ENCODE data around the gene NUDT16L1.

NUDT16L1 gene

DNA sequence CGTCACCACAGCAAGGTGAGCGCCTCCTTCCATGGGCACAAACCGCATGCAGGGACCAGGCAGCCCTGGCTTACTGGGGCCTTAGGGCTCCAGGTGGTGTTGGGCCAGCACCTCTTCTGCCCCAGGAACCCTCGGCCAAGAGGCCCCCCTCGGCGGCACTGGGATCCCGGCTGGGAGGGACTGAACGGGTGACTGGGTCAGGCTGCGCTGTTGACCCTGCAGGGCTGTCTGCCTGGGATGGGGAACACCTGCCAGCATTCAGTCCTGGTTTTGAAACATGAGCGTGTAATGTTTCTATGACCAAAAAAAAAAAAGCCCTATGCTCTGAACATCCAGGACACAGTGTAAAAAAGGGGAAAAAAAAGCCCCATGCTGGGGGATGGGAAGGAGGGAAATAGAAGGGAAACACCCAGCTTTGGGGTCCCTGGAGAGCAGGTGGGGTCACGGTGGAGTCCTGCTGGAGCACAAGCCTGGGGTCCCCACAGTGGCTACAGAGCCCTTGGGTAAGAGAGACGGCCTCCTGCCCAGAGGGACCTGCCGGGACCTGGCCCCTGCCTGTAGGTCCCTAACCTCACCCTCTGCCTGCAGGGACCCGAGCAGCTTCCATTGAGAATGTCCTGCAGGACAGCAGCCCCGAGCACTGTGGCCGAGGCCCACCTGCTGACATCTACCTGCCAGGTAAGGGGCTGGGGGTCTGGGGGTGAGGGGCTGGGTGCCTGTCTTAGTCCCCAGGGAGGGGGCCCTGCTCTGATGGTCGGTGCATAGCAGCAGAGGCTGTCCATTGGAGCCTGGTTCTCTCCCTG lies 9.9 kb upstream of the NUDT16L1 start:
- no peak for DNase-seq (ENCODE audit: low spot score)

GRCh38 chr16:4684058-4684715 lies 9.2 kb upstream of the NUDT16L1 start:
- no peak for DNase-seq (ENCODE audit: low spot score)

GRCh38 chr16:4684763-4685162 lies 8.6 kb upstream of the NUDT16L1 start:
- no peak for DNase-seq (ENCODE audit: low spot score)

DNA sequence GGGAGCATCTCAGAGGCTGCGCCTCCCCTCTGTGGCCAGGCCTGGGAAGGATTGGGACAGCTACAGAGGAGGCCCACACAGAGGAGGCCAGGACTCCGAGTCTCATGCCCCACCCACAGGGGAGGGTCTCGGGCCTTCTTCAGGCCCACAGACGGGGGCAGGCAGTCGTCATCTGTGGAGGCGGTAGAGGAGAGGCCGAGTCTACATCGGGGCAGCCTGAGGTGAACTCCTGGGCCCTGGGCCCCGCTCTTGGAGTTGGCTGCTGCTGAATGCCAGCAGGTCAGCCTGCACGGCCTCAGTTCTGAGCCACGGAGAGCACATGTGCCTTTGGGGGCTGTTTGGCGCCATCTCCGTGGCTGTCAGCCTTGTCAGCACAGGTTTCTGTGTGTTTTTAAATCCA lies 8.1 kb upstream of the NUDT16L1 start:
- no peak for DNase-seq (ENCODE audit: low spot score)

DNA sequence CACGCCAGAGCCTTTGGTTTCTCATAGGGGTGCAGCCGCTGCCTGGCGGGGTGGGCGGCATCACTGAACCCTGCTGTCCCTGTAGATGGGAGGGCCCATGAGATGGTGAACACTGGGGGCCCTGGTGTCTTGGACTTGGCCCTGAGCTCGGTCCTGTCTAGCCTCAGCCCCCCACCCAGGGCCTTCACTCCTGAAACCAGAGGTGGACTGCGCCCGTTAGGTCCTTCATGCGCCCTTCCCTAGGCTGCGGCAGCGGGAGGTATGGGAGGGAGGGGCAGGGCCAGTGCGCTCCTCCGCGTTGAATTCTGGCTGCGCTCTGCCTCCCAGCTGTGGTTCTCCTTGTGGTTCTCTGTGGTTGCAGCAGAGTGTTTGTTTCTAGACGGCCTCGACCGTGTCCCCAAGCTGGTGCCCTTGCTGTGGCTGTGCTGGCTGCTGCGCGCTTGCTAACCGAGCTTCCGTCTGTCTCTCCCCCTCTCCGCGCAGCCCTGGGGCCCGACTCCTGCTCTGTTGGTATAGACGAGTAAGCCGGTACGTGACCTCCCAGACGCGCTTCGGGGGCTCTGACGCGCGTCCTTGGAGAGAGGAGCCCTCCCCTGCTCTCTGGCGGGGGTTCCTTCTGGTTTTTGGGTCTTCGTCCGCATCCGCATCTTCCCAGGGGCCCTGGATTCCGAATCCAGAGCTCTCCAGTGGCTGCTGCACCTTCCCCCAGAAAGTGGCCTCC lies 7.4 kb upstream of the NUDT16L1 start:
- DNase-seq (ENCODE audit: low spot score): no peak

GRCh38 chr16:4686497-4687210 lies 6.7 kb upstream of the NUDT16L1 start:
- DNase-seq (ENCODE audit: low spot score): no peak

GRCh38 chr16:4687416-4687815 lies 5.9 kb upstream of the NUDT16L1 start:
- no peak for DNase-seq (ENCODE audit: low spot score)

DNA sequence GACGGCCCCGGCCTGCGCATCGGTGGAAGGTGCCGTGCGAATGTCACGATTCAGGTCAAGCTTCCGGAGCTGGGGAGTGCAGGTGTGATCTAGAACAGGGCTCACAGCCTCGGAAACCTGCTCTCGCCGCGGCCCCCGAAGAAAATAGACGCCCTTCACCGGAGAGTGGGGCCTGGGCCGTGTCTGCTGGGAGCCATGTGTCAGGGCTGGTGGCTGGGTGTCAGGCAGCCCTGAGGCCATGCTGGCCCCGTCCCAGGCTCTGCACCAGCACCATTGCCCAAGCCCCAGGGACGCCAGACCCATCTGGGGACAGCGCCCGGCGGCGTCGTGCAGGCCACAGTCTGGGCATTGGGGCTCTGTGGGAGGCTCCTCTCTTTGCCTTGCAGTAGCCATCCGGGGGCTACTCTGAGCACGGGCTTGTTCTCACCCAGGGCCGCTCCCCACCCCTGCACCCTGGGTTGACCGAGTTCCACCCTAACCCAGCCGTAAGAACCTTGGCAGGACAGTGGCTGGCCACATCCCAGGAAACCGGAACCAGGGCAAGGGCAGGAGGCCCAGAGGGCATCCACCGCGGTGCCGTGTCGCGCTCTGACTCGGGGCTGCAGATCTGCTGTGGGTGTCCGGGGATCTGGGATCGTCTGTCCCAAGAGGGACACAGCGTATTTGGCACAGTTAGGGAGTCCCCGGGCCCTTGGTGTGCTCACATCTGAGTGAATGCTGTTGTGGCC lies 5.3 kb upstream of the NUDT16L1 start:
- no peak for DNase-seq (ENCODE audit: low spot score)

DNA sequence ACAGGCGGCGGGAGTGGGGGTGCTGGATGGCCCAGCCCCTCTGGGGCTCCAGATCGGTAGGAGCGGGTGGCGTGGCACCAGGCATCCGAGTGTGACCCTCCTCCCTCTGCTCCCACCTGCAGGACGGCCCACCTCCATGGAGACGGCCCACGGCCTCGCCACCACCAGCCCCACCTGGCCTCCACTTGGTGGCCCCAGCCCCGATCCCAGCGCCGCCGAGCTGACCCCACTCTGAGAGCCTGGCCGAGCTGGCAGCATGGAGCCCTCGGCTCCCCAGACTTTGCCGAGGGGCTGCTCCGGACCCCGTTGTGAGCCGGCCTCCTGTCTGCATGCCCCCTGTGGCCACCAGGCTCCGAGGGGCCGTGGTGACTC lies 4.7 kb upstream of the NUDT16L1 start:
- no peak for DNase-seq (ENCODE audit: low spot score)

- no peak for DNase-seq (ENCODE audit: low spot score)
Measured at GRCh38 chr16:4689091-4689671, 4.2 kb upstream of the NUDT16L1 start.

GRCh38 chr16:4689864-4690704 lies 3.3 kb upstream of the NUDT16L1 start:
- DNase-seq (ENCODE audit: low spot score): no peak

GRCh38 chr16:4690946-4691665 lies 2.3 kb upstream of the NUDT16L1 start:
- DNase-seq (ENCODE audit: low spot score): no peak

DNA sequence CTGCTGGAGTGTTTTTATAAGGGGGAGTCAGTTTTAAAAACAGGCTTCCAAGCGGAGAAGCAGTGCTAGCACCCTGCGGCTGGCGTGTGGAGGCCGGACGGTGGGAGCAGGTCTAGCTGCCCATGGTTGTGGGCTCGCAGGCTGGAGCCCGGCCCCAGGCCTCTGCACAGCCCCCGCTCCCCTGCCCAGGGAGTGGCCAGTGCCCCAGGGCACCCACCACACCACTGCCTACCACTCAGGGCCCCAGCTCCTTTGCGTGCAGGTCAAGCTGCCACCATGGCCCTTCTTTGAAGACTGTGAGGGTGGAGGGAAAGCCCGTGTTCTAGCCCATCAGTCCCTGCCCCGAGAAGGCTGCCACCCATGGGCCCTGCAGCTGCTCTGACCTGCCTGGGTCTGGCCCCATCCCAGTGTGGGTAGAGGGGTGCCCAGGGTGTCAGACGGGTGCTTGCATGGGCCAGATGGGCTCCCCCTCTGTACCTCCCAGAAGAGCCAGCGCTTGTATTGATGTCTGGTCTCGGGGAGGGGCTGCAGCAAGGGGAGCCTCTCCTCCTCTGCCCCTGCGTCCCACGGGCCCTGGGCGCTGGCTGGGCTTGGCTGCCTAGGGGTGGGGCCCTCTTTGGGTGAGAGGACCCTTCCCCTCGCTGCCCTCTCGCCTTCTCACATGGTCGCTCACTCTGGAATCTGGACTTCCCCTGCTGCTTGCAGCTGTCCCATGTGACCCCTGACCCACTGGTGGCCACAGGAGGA lies 1.5 kb upstream of the NUDT16L1 start:
- DNase-seq (ENCODE audit: low spot score): no peak

- no peak for DNase-seq (ENCODE audit: low spot score)
Measured at GRCh38 chr16:4692460-4693295, 684 bp upstream of the NUDT16L1 start.

DNA sequence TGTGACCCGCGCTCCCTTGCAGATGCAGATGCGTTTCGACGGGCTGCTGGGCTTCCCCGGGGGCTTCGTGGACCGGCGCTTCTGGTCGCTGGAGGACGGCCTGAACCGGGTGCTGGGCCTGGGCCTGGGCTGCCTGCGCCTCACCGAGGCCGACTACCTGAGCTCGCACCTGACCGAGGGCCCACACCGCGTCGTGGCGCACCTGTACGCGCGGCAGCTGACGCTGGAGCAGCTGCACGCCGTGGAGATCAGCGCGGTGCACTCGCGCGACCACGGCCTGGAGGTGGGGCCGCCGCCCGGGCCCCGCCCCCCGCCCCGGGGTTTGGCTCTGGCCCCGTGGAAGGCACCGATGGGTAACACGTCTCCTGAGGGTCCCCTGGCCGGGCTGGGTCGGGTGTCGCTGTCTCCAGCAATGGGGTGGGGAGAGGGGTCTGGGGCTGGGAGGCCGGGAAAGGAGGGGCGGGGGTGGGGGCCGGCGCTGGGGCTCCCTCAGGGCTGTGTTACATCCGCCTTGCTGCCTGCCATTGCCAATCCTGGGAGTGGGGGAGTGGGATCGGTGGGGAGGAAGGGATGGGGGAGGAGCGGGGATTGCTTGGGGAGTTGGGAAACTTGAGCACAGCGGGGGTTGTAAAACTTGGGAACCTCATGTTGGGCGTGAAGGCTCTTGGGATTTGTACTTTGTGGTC lies 737 bp downstream of the NUDT16L1 start:
- peak; percentile 78 for DNase-seq (ENCODE audit: low spot score)

GRCh38 chr16:4694642-4695451 lies 1.5 kb downstream of the NUDT16L1 start:
- no peak for DNase-seq (ENCODE audit: low spot score)
